Mucosa of descending colon (tissue), 3 donors: ENCODE measurements around the gene MYO16. TPM values are rescaled to one million over a fixed set of nuclear protein-coding genes. Genes with fewer than 3 reads are reported as not detected.

Source experiments
- ATAC-seq: fragments of 200-7000 bp; cut with Tn5 transposase; one replicate; pipeline ENCODE4 v1.9.1; 2020; ENCODE audit warnings: mild to moderate bottlenecking, moderate library complexity
- DNase-seq, 3 donors: peaks; one replicate each; pipeline ENCODE4 v3.0.0-alpha.2; 2020
- H3K36me3 ChIP-seq: fragments of 200-600 bp; one replicate; pipeline ENCODE4 v1.8.0; 2021; ENCODE audit warnings: low read depth, mild to moderate bottlenecking
- H3K4me1 ChIP-seq: fragments of 200-600 bp; one replicate; pipeline ENCODE4 v1.8.0; 2021; ENCODE audit warnings: low read depth, mild to moderate bottlenecking
- H3K4me3 ChIP-seq: fragments of 200-600 bp; one replicate; pipeline ENCODE4 v1.8.0; 2021; ENCODE audit warnings: mild to moderate bottlenecking
- H3K9me3 ChIP-seq: fragments of 200-600 bp; one replicate; pipeline ENCODE4 v1.8.0; 2021; ENCODE audit warnings: mild to moderate bottlenecking
- intact Hi-C, 2 donors: fragments of 100-400 bp; cut with DNase I in 1 of 2; cut with micrococcal nuclease in 1 of 2; formaldehyde crosslinking; loops; one replicate each; pipeline versions ENCODE4 v1.11.0 to v1.11.1; 2022; cut with DNase I, micrococcal nuclease
- total RNA-seq, 3 donors: library from RNA; stranded (reverse); fragmentation: NEBNext Ultra II Directional in 2 of 3; extraction: Animal tissue kit (Norgen Biotek cat#: 25700) in 2 of 3; gene quantifications; one replicate each; pipeline versions ENCODE4 v1.2.1 to v1.2.4, GENCODE V29; 2021 to 2023
- TF ChIP-seq, protein P1 (sequence below): fragments of 200-600 bp; IDR thresholded peaks from one replicate; pipeline ENCODE4 v1.8.0; 2022; ENCODE audit warnings: antibody characterized with exemption, mild to moderate bottlenecking
- donor health status: DM: no; HTN: no; CAD: no; lungs with moderate emphysema.
- donor health status: DM: no; HTN: no; CAD: no.
- donor health status: DM: no; HTN: yes; CAD: no.

Gene MYO16
- total RNA-seq, 3 donors from 2014 or later = 0.06 TPM; not detected in 2

GRCh38 chr13:109033090-109033489 is 403.7 kb downstream of the MYO16 start:
- Histone ChIP-seq H3K36me3 (no peaks in the 10 kb centered on the region), H3K9me3 (no peaks in the 10 kb centered on the region), H3K4me3 (no peak overlapping the region), H3K4me1 (no peaks in the 10 kb centered on the region)
- TF ChIP-seq, protein P1, sequence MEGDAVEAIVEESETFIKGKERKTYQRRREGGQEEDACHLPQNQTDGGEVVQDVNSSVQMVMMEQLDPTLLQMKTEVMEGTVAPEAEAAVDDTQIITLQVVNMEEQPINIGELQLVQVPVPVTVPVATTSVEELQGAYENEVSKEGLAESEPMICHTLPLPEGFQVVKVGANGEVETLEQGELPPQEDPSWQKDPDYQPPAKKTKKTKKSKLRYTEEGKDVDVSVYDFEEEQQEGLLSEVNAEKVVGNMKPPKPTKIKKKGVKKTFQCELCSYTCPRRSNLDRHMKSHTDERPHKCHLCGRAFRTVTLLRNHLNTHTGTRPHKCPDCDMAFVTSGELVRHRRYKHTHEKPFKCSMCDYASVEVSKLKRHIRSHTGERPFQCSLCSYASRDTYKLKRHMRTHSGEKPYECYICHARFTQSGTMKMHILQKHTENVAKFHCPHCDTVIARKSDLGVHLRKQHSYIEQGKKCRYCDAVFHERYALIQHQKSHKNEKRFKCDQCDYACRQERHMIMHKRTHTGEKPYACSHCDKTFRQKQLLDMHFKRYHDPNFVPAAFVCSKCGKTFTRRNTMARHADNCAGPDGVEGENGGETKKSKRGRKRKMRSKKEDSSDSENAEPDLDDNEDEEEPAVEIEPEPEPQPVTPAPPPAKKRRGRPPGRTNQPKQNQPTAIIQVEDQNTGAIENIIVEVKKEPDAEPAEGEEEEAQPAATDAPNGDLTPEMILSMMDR = no peak
- intact Hi-C loops = no loop called here
- DNase-seq (no peak), ATAC-seq (no peak)

GRCh38 chr13:109036078-109036780 is 406.8 kb downstream of the MYO16 start:
- ATAC-seq (no peak), DNase-seq (no peak)
- intact Hi-C loops = no loop called here
- Histone ChIP-seq H3K9me3 (no peaks in the 10 kb centered on the region), H3K4me3 (no peak overlapping the region), H3K36me3 (no peaks in the 10 kb centered on the region), H3K4me1 (no peaks in the 10 kb centered on the region)
- TF ChIP-seq, protein P1 = no peak

DNA sequence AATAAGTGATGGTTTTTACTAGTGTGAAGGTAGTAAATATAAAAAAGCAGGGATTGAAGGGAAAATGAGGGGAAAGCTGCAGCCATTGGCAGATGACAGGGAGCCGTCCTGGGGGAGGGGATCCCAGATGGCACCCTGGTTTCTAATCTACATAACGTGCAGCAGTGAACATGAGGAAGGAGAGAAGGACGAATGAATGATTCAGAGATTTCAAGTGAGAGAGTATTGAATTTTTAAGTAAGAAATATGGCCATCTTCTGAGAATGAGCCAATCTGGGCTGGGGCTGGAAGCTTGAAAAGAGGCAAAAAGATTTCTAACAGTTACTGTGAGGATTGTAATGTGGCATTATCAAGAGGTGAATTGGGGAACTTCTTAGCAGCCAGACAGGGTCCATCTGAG is 414.2 kb downstream of the MYO16 start:
- Histone ChIP-seq H3K36me3 (no peaks in the 10 kb centered on the region), H3K4me1 (no peaks in the 10 kb centered on the region), H3K4me3 (no peak overlapping the region), H3K9me3 (no peaks in the 10 kb centered on the region)
- intact Hi-C loops = no loop called here
- ATAC-seq (no peak), DNase-seq (no peak)
- TF ChIP-seq, protein P1 = no peak

GRCh38 chr13:109055850-109056249 is 426.4 kb downstream of the MYO16 start:
- H3K36me3 ChIP-seq = no peaks in the 10 kb centered on the region
- ATAC-seq (no peak), DNase-seq (no peak)
- TF ChIP-seq, protein P1 = no peak
- intact Hi-C loops = no loop called here
- H3K4me1 ChIP-seq = no peaks in the 10 kb centered on the region
- no peak overlapping the region for H3K4me3 ChIP-seq
- H3K9me3 ChIP-seq = no peaks in the 10 kb centered on the region

- DNase-seq (no peak), ATAC-seq (no peak)
- no peaks in the 10 kb centered on the region for H3K9me3 ChIP-seq
- TF ChIP-seq, protein P1 = no peak
- no peaks in the 10 kb centered on the region for H3K36me3 ChIP-seq
- no peaks in the 10 kb centered on the region for H3K4me1 ChIP-seq
- no peak overlapping the region for H3K4me3 ChIP-seq
- intact Hi-C loops = no loop called here
These were observed 428.7 kb downstream of the MYO16 start for GRCh38 chr13:109058087-109058486.
